GM21528 (cell line): ENCODE results near the gene TSPAN8.
"Not testable (repeated sequence)": the region's sequence is repeated elsewhere in the genome, so short reads cannot be mapped to it uniquely, and the experiment has no call there.

Experiments used
- ATAC-seq: cut with Tn5 transposase; IDR thresholded peaks from one replicate; pipeline ENCODE4 v1.9.1; 2021; ENCODE audit warnings: mild to moderate bottlenecking, moderate library complexity; ENCODE audit not compliant: unreplicated experiment, low FRiP score

Gene TSPAN8

GRCh38 chr12:71164568-71165197 is 6.9 kb upstream of the TSPAN8 start:
- no peak for ATAC-seq

GRCh38 chr12:71164166-71164565 is 6.4 kb upstream of the TSPAN8 start:
- no peak for ATAC-seq

- ATAC-seq = no peak
Observed at GRCh38 chr12:71162832-71163763, 5.3 kb upstream of the TSPAN8 start.

- ATAC-seq = no peak
Observed at GRCh38 chr12:71161591-71161990, 3.8 kb upstream of the TSPAN8 start.

- ATAC-seq = no peak
Observed at GRCh38 chr12:71160585-71160984, 2.8 kb upstream of the TSPAN8 start.

GRCh38 chr12:71159878-71160277 is 2.1 kb upstream of the TSPAN8 start:
- ATAC-seq = no peak

- ATAC-seq = no peak
Observed at GRCh38 chr12:71159264-71159663, 1.5 kb upstream of the TSPAN8 start.

GRCh38 chr12:71158361-71158882 is 623 bp upstream of the TSPAN8 start:
- ATAC-seq = no peak

GRCh38 chr12:71155225-71155624 is 2.6 kb downstream of the TSPAN8 start:
- no peak for ATAC-seq

- ATAC-seq = no peak
Observed at GRCh38 chr12:71152851-71153250, 4.9 kb downstream of the TSPAN8 start.

- not testable (repeated sequence) for ATAC-seq
Observed at GRCh38 chr12:71150041-71150440, 7.8 kb downstream of the TSPAN8 start.

- ATAC-seq = no peak
Observed at GRCh38 chr12:71144682-71145081, 13.1 kb downstream of the TSPAN8 start.

GRCh38 chr12:71142956-71143355 is 14.8 kb downstream of the TSPAN8 start:
- ATAC-seq = no peak

GRCh38 chr12:71142016-71142415 is 15.8 kb downstream of the TSPAN8 start:
- ATAC-seq = no peak

- no peak for ATAC-seq
Observed at GRCh38 chr12:71141378-71141926, 16.3 kb downstream of the TSPAN8 start.

GRCh38 chr12:71139153-71139735 is 18.6 kb downstream of the TSPAN8 start:
- ATAC-seq = no peak

- ATAC-seq = no peak
Observed at GRCh38 chr12:71138011-71138410, 19.8 kb downstream of the TSPAN8 start.

- no peak for ATAC-seq
Observed at GRCh38 chr12:71135812-71136176, 22.0 kb downstream of the TSPAN8 start.

GRCh38 chr12:71135077-71135811 is 22.6 kb downstream of the TSPAN8 start:
- no peak for ATAC-seq

GRCh38 chr12:71134405-71134804 is 23.4 kb downstream of the TSPAN8 start:
- no peak for ATAC-seq
